Hematopoietic multipotent progenitor cell (in vitro differentiated cells): ENCODE results near the gene BCOR. TPM values are rescaled to one million over a fixed set of nuclear protein-coding genes. Genes with fewer than 3 reads are reported as not detected.

Source experiments
- DNase-seq, 3 donors: peaks; one replicate each; pipeline ENCODE4 v3.0.0-alpha.2; 2011 to 2015; ENCODE audit warnings: low read depth in 2 of 3, low spot score in 2 of 3
- total RNA-seq: library from RNA; depleted of rRNA; stranded (reverse); fragments of >200 nt; gene quantifications from one replicate; pipeline ENCODE4 v1.2.3, GENCODE V29; 2012

The BCOR gene
- total RNA-seq, 1 donor, result 79.4 TPM

- no peak for DNase-seq
These were observed 1.5 kb upstream of the BCOR start for GRCh38 chrX:40099055-40099958.

DNA sequence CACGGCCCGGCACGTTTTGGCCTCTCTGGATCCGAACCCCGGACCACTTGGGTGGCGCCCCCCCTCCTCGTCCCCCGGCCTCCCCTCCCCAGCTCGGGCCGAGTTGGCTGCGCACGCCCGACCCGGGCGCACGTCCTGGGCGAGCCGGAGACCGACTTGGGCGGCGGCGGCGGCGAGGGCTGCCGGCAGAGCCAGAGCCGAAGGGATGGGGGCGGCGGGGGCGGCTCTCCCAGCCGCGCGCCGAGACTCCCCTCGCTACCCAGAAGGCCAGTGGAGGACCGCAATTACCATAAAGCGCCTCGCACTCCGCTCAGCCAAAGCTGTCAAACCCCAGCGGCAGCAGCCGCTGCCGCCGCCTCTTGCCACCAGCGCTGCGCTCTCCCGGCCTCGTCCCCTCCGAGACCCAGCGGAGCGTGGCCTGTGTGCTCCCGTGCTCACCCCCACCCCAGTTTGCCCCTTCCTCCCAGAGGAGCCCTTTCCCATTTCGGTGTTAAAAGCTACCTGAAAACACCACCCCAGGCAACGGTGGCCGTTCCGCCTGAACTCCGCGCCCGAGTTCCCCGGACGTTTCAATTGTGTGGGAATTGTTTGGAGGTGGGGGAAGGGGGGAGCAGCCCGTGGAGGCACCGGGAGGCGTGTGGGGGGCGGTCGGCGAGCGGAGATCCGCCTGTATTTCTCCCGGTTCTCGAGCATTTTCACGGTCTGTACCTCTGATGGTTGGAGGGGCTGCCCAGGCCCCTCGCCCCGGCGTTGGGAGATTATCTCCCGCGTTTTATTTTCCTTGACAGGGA, 701 bp upstream of the BCOR start:
- DNase-seq, result peak in 2 of 3 donors; percentile 65 to 75

- peak in 1 of 3 donors; percentile 46 for DNase-seq
These were observed 636 bp downstream of the BCOR start for GRCh38 chrX:40097141-40097503.

DNA sequence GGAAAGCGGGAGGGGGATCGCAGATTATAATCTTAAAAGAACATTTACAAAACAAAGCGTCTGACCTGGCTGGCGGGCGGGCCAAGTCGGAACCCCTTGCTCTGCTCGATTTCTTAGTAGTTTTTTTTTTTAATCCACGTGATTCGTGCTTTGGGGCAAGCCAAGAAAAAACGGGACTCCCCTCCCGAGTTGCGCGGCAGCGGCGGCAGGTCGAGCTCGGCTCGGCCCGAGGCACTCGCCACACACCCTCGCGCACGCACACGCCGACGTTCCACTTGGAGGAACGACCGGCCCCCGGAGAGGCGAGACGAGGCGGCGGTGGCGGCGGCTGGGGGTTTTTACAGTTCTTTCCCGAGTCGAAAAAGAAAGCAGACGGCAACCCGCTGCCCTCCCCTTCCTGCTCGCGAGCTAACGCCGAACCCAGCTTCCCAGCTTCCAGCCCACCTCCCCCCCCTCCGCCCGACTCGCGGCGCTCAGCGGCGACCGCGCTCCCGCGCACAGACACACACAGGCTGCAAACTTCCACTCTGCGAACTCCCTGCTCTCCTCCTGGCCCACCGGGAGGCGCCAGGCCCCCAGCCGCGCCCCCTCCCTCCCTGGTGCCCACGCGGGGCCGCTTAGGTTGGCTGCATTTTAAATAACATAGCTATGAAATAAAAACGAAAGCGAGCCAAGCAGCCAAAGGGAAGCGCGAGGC, 1.2 kb downstream of the BCOR start:
- peak in 1 of 3 donors; percentile 58 for DNase-seq

DNA sequence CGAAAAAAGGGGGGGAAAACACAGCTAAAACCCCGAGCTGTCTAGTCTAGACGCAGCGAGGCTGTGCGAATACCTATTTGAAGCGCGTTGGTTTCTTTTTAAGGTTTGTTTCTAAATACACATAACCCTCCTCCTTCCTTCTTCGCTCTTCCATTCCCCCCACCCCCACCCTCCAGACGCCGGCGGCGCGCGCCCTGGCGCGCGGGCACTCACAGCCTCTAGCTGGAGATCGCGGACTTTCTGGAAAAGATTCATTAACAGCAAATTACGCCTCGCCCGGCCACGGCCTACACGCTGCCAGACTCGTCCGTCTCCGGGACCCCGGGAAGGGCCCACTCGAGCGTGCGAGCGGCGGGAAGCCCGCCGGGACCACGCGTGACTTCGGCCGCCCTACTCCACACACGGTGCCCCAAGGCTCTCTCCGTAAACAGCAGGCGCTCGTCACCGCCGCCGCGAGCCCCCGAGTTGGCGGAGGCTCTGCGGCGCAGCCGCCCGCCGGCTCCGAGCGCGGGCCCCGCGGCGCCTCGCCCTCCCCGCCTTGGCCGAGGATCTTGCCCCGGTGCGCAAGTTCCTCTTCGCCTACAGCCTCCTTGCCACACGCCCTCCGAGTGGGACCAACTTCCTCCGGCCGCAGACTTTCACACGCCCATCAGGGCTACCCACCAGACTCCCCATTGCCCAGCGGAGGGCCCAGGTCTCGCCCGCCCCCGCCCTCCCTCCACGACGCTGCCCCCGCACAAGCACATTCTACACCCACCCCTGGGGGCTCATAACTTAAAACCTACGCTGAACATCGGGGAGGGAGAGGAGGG, 2.0 kb downstream of the BCOR start:
- peak in 1 of 3 donors; percentile 51 for DNase-seq

DNA sequence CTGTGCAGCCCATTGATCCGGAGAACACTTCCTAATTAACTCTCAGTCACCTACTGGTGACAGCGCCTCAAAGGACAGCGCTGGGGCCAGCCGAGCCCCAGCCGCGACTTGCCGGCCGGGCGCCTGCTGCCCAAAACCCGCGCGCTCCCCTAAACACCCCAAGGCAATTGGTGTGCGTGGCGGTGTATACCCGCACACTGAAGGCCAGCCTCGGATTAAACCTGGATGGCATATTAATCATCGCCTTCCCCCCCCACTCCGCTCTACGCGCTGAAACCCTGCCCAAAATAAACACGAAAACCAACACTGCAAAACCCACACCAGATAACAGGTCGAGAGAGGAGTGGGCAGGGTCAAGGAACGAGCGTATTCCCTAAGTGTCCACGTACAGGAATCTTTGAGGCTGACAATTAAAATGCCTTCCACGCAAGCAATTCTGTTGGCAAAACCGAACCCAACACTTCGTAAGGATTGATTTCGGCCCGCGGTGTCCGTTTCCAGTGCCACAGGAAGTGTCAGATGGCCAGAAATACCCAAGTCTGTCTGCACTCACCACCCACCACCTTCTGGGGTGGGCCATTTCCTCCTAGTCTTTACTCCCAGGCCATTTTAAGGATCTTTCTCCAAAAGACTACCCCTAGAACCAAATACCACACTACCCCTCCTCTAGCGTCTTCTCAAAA, 2.7 kb downstream of the BCOR start:
- no peak for DNase-seq

DNA sequence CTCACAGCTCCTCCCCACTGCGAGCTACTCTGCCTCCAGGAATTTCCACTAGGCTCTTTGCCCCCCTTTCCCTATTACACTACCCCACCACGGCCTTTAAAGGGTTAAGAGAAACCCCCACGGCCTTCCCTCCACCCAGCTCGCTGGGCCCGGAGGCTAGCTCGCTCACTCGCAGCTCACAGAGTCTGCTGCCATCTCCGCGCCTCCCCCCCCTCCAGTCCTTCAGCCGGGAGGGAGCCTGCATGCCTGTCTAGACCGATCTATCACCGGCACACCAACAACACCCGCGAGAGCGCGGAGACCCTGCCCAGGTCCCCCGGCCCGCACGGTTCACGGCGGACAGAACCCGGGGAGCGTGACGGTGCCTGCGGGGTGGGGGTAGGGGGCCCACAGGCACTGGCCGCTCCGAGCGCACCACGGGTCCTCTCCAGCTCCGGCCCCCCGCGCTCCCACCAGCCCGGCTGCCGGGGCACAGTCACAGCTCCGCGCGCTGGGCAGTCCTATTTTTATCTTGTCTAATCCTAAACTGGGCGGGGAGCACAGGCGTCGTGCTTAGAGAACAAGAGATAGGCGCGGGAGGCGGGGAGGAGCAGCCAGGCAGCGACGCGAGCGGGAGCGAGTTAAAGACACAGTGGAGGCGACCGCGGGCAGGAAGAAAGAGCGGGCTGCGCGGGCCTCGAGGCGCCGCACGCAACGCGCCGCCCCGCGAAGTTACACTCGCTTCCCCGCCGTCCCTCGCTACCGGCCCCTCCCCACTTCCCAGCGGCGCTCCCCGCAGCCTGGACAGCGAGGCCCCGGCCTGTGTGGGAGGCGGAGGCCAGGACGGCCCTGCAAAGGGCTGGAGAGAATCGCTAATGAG, 3.5 kb downstream of the BCOR start:
- no peak for DNase-seq

- no peak for DNase-seq
These were observed 4.2 kb downstream of the BCOR start for GRCh38 chrX:40093586-40093985.

DNA sequence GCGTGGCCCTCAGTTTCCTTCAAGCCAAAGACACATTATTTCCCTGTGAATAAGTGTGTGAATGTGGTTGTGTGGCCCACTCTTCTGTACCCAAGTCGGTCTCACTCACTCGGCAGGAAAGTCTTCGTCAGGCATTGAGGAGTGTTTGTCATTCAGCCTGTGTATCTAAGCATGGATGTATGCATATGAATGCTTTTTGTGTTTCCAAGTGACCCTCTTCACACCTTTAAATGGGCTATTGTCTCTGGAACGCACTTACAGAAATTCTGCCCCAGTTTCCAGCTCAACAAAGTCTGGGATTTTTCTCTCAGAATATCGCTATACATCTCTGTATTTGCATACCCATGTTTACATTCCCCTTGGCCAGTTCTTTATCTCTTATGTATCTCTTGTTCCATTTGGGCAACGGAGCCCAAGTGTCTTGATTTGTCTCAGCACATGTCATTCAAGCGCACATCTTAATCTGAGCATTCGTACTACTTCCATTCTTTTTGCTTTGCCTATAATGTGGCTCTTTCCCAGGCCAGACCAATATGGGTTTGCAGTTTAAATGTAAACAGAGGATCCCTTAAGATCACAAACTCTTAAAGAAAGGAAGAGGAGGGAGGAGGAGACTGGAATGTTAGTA, 4.8 kb downstream of the BCOR start:
- DNase-seq, result no peak

DNA sequence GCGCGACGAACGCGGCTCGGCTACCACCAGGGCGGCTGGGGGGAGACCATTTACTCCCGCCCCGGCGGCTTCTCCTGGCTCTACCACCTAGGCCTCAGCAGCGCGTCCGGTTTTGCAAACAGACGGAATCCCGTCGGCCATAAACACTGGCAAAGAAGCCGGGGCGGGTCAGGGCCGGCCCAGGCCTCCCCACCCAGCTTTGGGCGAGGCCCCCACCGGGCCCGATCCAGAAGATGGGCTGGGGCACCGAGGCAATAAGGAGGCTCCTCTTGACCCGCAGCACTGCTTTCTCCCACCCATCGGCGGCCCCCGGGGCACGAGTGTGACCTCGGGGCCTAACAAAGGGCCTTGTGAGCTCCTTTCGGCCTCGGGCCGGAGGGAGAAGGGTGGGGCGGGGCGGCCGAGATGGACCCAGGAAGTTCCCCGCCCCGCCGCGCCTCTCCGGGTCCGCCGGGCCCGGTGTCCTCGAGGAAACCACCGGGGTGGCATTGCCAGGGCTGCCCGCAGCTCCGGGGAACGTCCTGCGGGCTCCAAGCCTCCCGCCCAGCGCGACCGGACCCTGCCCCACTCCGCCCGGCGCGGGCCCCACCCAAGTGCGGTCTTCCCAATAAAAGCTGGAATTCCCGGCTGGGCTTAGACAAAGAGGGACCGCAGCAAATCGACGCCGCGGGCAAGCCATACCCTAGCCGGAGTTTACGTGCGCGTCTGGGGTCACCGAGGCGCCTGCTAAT, 5.9 kb downstream of the BCOR start:
- no peak for DNase-seq

GRCh38 chrX:40090961-40091360, 6.8 kb downstream of the BCOR start:
- DNase-seq, result no peak

DNA sequence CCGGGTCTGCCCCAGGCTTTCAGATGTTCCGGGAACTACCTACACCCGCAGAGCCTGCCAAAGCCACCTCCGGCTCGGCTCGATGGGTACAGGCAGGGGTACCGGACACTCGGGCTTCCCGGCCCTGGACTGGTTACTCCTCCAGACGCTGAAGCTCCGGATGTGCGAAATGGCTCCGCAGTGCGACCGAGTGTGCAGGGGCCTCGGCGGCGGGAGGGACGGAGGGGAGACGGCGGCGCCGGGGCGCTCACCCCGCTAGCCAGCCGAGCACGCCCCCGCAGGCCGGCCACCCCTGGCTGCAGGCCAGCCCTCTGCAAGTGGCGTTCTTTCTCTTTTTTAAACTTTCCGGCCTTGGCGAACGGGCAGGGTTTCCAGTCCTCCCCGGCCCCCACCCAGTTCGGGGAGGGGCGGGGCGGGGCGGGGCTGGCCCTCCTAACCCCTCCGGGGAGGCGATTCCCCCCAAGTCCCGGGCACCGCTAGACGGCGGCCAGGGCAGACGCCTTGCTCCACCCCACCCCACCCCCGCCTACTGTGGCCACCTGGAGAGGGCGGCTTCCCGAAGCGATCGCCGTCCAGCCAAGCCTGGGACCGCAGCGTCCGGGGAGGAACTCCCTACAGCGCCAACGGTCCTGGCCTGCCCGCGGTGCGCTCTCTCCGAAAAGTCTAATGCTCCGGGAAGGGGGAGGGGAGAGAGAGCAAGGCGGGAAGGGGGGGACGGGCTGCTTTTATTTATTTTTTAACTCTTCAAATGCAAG, 7.5 kb downstream of the BCOR start:
- no peak for DNase-seq

- DNase-seq, result no peak
These were observed 8.8 kb downstream of the BCOR start for GRCh38 chrX:40088803-40089540.

GRCh38 chrX:40088299-40088625, 9.5 kb downstream of the BCOR start:
- no peak for DNase-seq

DNA sequence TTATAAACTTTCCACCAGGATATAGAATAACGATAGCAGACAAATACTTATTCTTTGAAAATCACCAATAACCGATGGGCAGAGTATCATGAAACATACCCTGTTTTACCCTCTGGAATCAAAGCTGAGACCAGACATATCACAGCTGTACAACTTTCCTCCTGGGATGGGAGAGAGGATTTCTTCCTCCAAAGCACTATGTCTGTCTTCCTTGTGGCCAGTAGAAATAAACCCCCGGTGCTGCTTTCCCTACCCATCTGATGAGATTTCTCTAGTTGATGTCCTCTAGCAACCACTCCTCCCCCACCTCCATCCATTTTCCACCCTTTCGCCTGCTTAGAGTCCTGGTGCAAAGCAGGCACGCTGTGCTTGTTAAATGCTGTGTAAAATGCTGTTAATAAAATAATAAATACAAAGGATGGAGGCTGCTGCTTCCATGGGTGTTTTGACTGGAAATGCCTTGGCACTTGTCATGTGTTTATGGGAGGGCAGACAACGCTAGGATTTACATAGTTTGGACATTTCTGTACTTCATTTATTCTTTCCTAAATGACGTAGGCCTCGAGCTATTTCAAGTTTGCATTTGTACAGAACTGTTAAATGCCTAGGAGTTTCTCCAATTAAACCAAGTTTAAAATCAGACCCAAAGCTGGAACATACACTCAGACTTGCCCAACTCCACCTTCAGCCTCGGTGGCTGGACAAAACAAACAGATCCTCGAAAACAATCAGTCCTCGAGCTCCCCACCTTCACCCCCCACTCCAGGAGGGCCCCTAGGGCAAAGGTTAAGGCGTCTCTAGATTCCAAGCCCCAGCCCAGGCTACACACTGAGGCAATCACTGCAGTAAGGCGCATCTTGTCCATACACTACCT, 10.1 kb downstream of the BCOR start:
- DNase-seq, result no peak
